ENCODE results near the gene ARHGAP26.

GRCh38 chr5:142981886-142982820 lies 212.0 kb downstream of the ARHGAP26 start:
- TF ChIP-seq, protein P1, sequence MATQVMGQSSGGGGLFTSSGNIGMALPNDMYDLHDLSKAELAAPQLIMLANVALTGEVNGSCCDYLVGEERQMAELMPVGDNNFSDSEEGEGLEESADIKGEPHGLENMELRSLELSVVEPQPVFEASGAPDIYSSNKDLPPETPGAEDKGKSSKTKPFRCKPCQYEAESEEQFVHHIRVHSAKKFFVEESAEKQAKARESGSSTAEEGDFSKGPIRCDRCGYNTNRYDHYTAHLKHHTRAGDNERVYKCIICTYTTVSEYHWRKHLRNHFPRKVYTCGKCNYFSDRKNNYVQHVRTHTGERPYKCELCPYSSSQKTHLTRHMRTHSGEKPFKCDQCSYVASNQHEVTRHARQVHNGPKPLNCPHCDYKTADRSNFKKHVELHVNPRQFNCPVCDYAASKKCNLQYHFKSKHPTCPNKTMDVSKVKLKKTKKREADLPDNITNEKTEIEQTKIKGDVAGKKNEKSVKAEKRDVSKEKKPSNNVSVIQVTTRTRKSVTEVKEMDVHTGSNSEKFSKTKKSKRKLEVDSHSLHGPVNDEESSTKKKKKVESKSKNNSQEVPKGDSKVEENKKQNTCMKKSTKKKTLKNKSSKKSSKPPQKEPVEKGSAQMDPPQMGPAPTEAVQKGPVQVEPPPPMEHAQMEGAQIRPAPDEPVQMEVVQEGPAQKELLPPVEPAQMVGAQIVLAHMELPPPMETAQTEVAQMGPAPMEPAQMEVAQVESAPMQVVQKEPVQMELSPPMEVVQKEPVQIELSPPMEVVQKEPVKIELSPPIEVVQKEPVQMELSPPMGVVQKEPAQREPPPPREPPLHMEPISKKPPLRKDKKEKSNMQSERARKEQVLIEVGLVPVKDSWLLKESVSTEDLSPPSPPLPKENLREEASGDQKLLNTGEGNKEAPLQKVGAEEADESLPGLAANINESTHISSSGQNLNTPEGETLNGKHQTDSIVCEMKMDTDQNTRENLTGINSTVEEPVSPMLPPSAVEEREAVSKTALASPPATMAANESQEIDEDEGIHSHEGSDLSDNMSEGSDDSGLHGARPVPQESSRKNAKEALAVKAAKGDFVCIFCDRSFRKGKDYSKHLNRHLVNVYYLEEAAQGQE (IDR thresholded peaks at IDR 0.05; ENCODE audit: insufficient read depth in 1 of 2, low read depth in 2 of 2, low read length in 2 of 2): no peak
- TF ChIP-seq POLR2AphosphoS5 (IDR thresholded peaks at IDR 0.05; ENCODE audit: low read depth, low read length): no peak
- TF ChIP-seq FOXP2 (optimal IDR thresholded peaks at IDR 0.05; ENCODE audit: borderline replicate concordance, extremely low read depth, extremely low read length, insufficient read depth): no peak
- TF ChIP-seq TAF1 (IDR thresholded peaks at IDR 0.05; ENCODE audit: borderline replicate concordance, insufficient read depth, low read length): no peak

Data from PFSK-1 (cell line).